H9 (cell line): Measurements from ENCODE around the gene SUPT20HL1. TPM values are rescaled to one million over a fixed set of nuclear protein-coding genes. Genes with fewer than 3 reads are reported as not detected.

Source experiments
- DNase-seq: peaks from one replicate; pipeline ENCODE4 v3.0.0-alpha.2; 2017
- H2AFZ ChIP-seq: one replicate; pipeline ENCODE4 v1.6.1; 2013; ENCODE audit warnings: mild to moderate bottlenecking, low read length, control low read depth, moderate library complexity
- H2AK5ac ChIP-seq: 2 replicates; pipeline ENCODE4 v1.6.1; 2013; ENCODE audit warnings: low read length, control low read depth, mixed read lengths; ENCODE audit not compliant: insufficient read length
- H2BK120ac ChIP-seq: one replicate; pipeline ENCODE4 v1.6.1; 2013; ENCODE audit warnings: low read depth, mild to moderate bottlenecking, low read length, control low read depth, inconsistent platforms; ENCODE audit not compliant: poor library complexity, severe bottlenecking
- H2BK12ac ChIP-seq: 2 replicates; pipeline ENCODE4 v1.6.1; 2013; ENCODE audit warnings: low read length, control low read depth, mixed read lengths, low read depth; ENCODE audit not compliant: insufficient read length
- H2BK15ac ChIP-seq: 2 replicates; pipeline ENCODE4 v1.6.1; 2013; ENCODE audit warnings: low read depth, low read length, control low read depth
- H2BK20ac ChIP-seq: one replicate; pipeline ENCODE4 v1.6.1; 2013; ENCODE audit warnings: low read depth, mild to moderate bottlenecking, low read length, control low read depth, inconsistent platforms; ENCODE audit not compliant: poor library complexity, severe bottlenecking
- H2BK5ac ChIP-seq: 2 replicates; pipeline ENCODE4 v1.6.1; 2013; ENCODE audit warnings: low read length, control low read depth, mixed read lengths; ENCODE audit not compliant: insufficient read length
- H3K14ac ChIP-seq: 2 replicates; pipeline ENCODE4 v1.6.1; 2013; ENCODE audit warnings: low read length, control low read depth; ENCODE audit not compliant: insufficient read depth
- H3K18ac ChIP-seq: 2 replicates; pipeline ENCODE4 v1.6.1; 2013; ENCODE audit warnings: low read depth, mild to moderate bottlenecking, mixed read lengths, low read length, control low read depth; ENCODE audit not compliant: insufficient read length
- H3K23ac ChIP-seq: 2 replicates; pipeline ENCODE4 v1.6.1; 2013; ENCODE audit warnings: low read length, control low read depth, mixed read lengths, low read depth; ENCODE audit not compliant: insufficient read length
- H3K23me2 ChIP-seq: 2 replicates; pipeline ENCODE4 v1.6.1; 2013; ENCODE audit warnings: low read depth, mild to moderate bottlenecking, mixed read lengths, low read length, control low read depth; ENCODE audit not compliant: insufficient read length, poor library complexity, severe bottlenecking
- H3K27ac ChIP-seq: 2 replicates; pipeline ENCODE4 v1.5.1; 2013; ENCODE audit warnings: low read length, control low read depth, mixed read lengths, low read depth; ENCODE audit not compliant: insufficient read length
- H3K27me3 ChIP-seq: 2 replicates; pipeline ENCODE4 v1.6.1; 2013; ENCODE audit warnings: low read length, control low read depth, inconsistent platforms; ENCODE audit not compliant: insufficient read depth
- H3K4ac ChIP-seq: 2 replicates; pipeline ENCODE4 v1.6.1; 2013; ENCODE audit warnings: low read depth, mild to moderate bottlenecking, control low read depth, inconsistent platforms, low read length, moderate library complexity
- H3K4me1 ChIP-seq: 2 replicates; pipeline ENCODE4 v1.6.1; 2013; ENCODE audit warnings: low read length, control low read depth, inconsistent platforms; ENCODE audit not compliant: insufficient read depth
- H3K4me2 ChIP-seq: 2 replicates; pipeline ENCODE4 v1.6.1; 2013; ENCODE audit warnings: low read length, control low read depth, mixed read lengths; ENCODE audit not compliant: insufficient read length, insufficient read depth
- H3K56ac ChIP-seq: 2 replicates; pipeline ENCODE4 v1.6.1; 2013; ENCODE audit warnings: low read depth, mild to moderate bottlenecking, mixed read lengths, low read length, control low read depth; ENCODE audit not compliant: insufficient read length
- H3K79me1 ChIP-seq: 2 replicates; pipeline ENCODE4 v1.6.1; 2013; ENCODE audit warnings: low read depth, mild to moderate bottlenecking, moderate library complexity, low read length, control low read depth, inconsistent platforms; ENCODE audit not compliant: insufficient read depth, poor library complexity, severe bottlenecking
- H3K79me2 ChIP-seq: 2 replicates; pipeline ENCODE4 v1.6.1; 2013; ENCODE audit warnings: low read length, control low read depth, inconsistent platforms; ENCODE audit not compliant: insufficient read depth
- H3K9ac ChIP-seq: 2 replicates; pipeline ENCODE4 v1.6.1; 2013; ENCODE audit warnings: low read length, control low read depth, mixed read lengths; ENCODE audit not compliant: insufficient read length; ENCODE audit errors: extremely low read depth
- H3K9me3 ChIP-seq: one replicate; pipeline ENCODE4 v1.6.1; 2013; ENCODE audit warnings: low read depth, low read length, inconsistent platforms; ENCODE audit not compliant: control insufficient read depth
- H3T11ph ChIP-seq: one replicate; pipeline ENCODE4 v1.6.1; 2013; ENCODE audit warnings: mild to moderate bottlenecking, low read length, control low read depth, inconsistent platforms
- H4K20me1 ChIP-seq: one replicate; pipeline ENCODE4 v1.6.1; 2013; ENCODE audit not compliant: control insufficient read depth, insufficient read length, insufficient read depth
- H4K5ac ChIP-seq: 2 replicates; pipeline ENCODE4 v1.6.1; 2013; ENCODE audit warnings: low read depth, mild to moderate bottlenecking, mixed read lengths, low read length, control low read depth; ENCODE audit not compliant: insufficient read length
- H4K8ac ChIP-seq: replicated peaks from 2 replicates; pipeline ENCODE4 v1.6.1; 2013; ENCODE audit warnings: low read length, control low read depth, mixed read lengths, low read depth; ENCODE audit not compliant: insufficient read length
- H4K91ac ChIP-seq: 2 replicates; pipeline ENCODE4 v1.6.1; 2013; ENCODE audit warnings: low read depth, mild to moderate bottlenecking, moderate library complexity, mixed read lengths, low read length, control low read depth; ENCODE audit not compliant: insufficient read length
- H3K27ac Mint-ChIP-seq, 3 experiments: 2 replicates in 2 of 3; 3 replicates in 1 of 3; pipeline ENCODE4 v1.8.0; 2020 to 2021; ENCODE audit warnings: mixed read lengths in 3 of 3, mild to moderate bottlenecking in 1 of 3, moderate library complexity in 1 of 3
- H3K27me3 Mint-ChIP-seq: 2 replicates; pipeline ENCODE4 v1.8.0; 2021; ENCODE audit warnings: low read depth, mild to moderate bottlenecking, moderate library complexity, mixed read lengths
- H3K36me3 Mint-ChIP-seq, 3 experiments: 2 replicates in 2 of 3; 3 replicates in 1 of 3; pipeline ENCODE4 v1.8.0; 2020 to 2021; ENCODE audit warnings: low read depth in 3 of 3, mixed read lengths in 3 of 3; ENCODE audit not compliant: insufficient read depth in 1 of 3
- H3K4me1 Mint-ChIP-seq, 2 experiments: 2 replicates each; pipeline ENCODE4 v1.8.0; 2020; ENCODE audit warnings: mixed read lengths in 2 of 2
- H3K4me3 Mint-ChIP-seq, 2 experiments: 2 replicates in 1 of 2; 3 replicates in 1 of 2; pipeline ENCODE4 v1.8.0; 2020 to 2021; ENCODE audit warnings: mild to moderate bottlenecking in 2 of 2, mixed read lengths in 2 of 2, moderate library complexity in 1 of 2
- H3K9me3 Mint-ChIP-seq, 2 experiments: 2 replicates in 1 of 2; 3 replicates in 1 of 2; pipeline ENCODE4 v1.8.0; 2020; ENCODE audit warnings: mild to moderate bottlenecking in 2 of 2, mixed read lengths in 2 of 2, moderate library complexity in 1 of 2
- WGBS: extraction: QIAGEN DNeasy Blood & Tissue Kit; methylation state at CpG from one replicate; pipeline ENCODE4 v1.1.7; 2013; ENCODE audit warnings: missing lambda C conversion rate, low lambda C conversion rate, mixed read lengths; ENCODE audit not compliant: insufficient read length; ENCODE audit errors: extremely low coverage; 5-methylcytosine and 5-hydroxymethylcytosine counted together
- total RNA-seq: library from RNA; stranded (reverse); gene quantifications from 2 replicates; pipeline ENCODE4 v1.2.1, GENCODE V29; 2021
- TF ChIP-seq, protein P1 (sequence below): fragments of 200-600 bp; sonication (generic); conservative IDR thresholded peaks from 3 replicates; pipeline ENCODE4 v1.8.0; 2021; ENCODE audit warnings: antibody characterized with exemption, mild to moderate bottlenecking

SUPT20HL1 gene
- total RNA-seq, 1 experiment from 2014 or later = not detected

DNA sequence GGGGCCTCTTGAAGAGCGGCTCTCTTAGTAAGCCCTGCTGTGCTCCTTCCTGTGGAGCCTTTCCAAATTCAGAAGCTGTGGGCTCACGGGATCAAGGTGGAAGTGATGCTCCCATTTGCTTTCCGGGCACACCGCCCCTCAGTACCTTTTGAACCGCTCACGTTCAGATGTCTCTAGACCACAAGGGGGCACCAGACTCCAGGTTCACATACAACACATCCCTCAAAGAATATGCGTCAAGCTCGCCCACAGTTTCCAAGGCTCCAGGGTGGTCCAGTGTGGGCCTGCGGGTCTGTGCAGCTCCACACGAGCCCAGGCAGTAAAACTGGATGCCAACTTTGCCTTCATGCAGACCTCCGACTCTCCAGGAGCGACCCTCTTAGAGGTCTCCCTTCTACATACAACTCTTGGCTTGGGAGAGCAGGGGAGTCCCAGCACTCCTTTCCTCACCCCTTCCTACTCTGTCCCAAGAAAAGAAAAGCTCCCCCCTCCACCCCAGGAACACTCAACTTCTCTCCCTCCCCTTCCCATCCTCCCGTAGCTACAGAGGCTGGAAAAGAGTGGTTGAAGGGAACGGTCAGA lies 11.0 kb downstream of the SUPT20HL1 start:
- peaks cover 0 to 4% of the 10 kb centered on the region in 2 experiments; a peak in 4 of 5 replicates for H3K9me3 Mint-ChIP-seq

More for the DNA sequence above, 11.0 kb downstream of the SUPT20HL1 start:
- no peak overlapping the region for H3K27ac ChIP-seq
- no peaks in the 10 kb centered on the region; the same call in 1 of the 2 replicates for H3K27me3 ChIP-seq
- no peak overlapping the region for H3K9ac ChIP-seq
- no peak overlapping the region for H4K5ac ChIP-seq
- no peaks in the 10 kb centered on the region for H3K9me3 ChIP-seq
- no peaks in the 10 kb centered on the region for H4K20me1 ChIP-seq
- no peak overlapping the region for H2BK20ac ChIP-seq
- TF ChIP-seq, protein P1, sequence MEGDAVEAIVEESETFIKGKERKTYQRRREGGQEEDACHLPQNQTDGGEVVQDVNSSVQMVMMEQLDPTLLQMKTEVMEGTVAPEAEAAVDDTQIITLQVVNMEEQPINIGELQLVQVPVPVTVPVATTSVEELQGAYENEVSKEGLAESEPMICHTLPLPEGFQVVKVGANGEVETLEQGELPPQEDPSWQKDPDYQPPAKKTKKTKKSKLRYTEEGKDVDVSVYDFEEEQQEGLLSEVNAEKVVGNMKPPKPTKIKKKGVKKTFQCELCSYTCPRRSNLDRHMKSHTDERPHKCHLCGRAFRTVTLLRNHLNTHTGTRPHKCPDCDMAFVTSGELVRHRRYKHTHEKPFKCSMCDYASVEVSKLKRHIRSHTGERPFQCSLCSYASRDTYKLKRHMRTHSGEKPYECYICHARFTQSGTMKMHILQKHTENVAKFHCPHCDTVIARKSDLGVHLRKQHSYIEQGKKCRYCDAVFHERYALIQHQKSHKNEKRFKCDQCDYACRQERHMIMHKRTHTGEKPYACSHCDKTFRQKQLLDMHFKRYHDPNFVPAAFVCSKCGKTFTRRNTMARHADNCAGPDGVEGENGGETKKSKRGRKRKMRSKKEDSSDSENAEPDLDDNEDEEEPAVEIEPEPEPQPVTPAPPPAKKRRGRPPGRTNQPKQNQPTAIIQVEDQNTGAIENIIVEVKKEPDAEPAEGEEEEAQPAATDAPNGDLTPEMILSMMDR = peak; percentile 92
- H3K4me2 ChIP-seq = peak overlapping the region; percentile 70
- H3K14ac ChIP-seq = no peak overlapping the region
- WGBS = no CpG with 5 or more reads among the region's 14 CpGs
- no peak overlapping the region for H4K91ac ChIP-seq
- no peak overlapping the region for H2BK5ac ChIP-seq
- H2AK5ac ChIP-seq = no peak overlapping the region
- Mint-ChIP-seq H3K27me3 (peaks cover 29% of the 10 kb centered on the region), H3K4me1 (peaks cover 57 to 58% of the 10 kb centered on the region in 2 experiments), H3K36me3 (peaks cover 0 to 6% (median 0%) of the 10 kb centered on the region in 3 experiments; a peak in 3 of 7 replicates), H3K4me3 (peak overlapping the region; percentile 54 to 75), H3K27ac (peak overlapping the region in 2 of 3 experiments; percentile 91 to 92; a peak in 4 of 7 replicates)
- no peak overlapping the region for H3T11ph ChIP-seq
- no peak overlapping the region for H3K18ac ChIP-seq
- H3K56ac ChIP-seq = no peak overlapping the region
- H3K4ac ChIP-seq = no peak overlapping the region
- H2BK15ac ChIP-seq = no peak overlapping the region
- no peaks in the 10 kb centered on the region for H3K79me1 ChIP-seq
- peak; percentile 89 for DNase-seq
- H3K23ac ChIP-seq = no peak overlapping the region
- H2BK12ac ChIP-seq = no peak overlapping the region
- H3K4me1 ChIP-seq = peaks cover 12% of the 10 kb centered on the region
- peaks cover 14% of the 10 kb centered on the region for H3K23me2 ChIP-seq
- H2BK120ac ChIP-seq = no peak overlapping the region
- no peak overlapping the region for H4K8ac ChIP-seq
- no peak overlapping the region for H2AFZ ChIP-seq
- no peaks in the 10 kb centered on the region for H3K79me2 ChIP-seq
